ENCODE data around the gene SAA4.

GRCh38 chr11:18261721-18262120 lies 25.1 kb upstream of the SAA4 start:
- TF ChIP-seq, protein P1, sequence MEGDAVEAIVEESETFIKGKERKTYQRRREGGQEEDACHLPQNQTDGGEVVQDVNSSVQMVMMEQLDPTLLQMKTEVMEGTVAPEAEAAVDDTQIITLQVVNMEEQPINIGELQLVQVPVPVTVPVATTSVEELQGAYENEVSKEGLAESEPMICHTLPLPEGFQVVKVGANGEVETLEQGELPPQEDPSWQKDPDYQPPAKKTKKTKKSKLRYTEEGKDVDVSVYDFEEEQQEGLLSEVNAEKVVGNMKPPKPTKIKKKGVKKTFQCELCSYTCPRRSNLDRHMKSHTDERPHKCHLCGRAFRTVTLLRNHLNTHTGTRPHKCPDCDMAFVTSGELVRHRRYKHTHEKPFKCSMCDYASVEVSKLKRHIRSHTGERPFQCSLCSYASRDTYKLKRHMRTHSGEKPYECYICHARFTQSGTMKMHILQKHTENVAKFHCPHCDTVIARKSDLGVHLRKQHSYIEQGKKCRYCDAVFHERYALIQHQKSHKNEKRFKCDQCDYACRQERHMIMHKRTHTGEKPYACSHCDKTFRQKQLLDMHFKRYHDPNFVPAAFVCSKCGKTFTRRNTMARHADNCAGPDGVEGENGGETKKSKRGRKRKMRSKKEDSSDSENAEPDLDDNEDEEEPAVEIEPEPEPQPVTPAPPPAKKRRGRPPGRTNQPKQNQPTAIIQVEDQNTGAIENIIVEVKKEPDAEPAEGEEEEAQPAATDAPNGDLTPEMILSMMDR (IDR thresholded peaks at IDR 0.05) = no peak
- TF ChIP-seq POLR2A (IDR thresholded peaks at IDR 0.05) = no peak
- no peak for TF ChIP-seq EP300 (IDR thresholded peaks at IDR 0.05)
- no peak for TF ChIP-seq POLR2AphosphoS5 (IDR thresholded peaks at IDR 0.05)
